A549 (cell line): ENCODE results near the gene MCAT. TPM values are rescaled to one million over a fixed set of nuclear protein-coding genes. Genes with fewer than 3 reads are reported as not detected.
A peak's percentile ranks its signal among the peaks of the same experiment; 100 is the strongest.

Experiments
- ATAC-seq, 2 experiments: fragments of 200-7000 bp in 1 of 2; fragments of >200 bp in 1 of 2; cut with Nextera tagmentation in 1 of 2; cut with Tn5 transposase in 1 of 2; 3 replicates each; pipeline versions ENCODE4 v1.8.0 to v1.9.1; 2018 to 2020; ENCODE audit warnings: mild to moderate bottlenecking in 1 of 2, moderate library complexity in 1 of 2
- CTCF ChIA-PET: fragments of 300-600 bp; sonication (Branson Sonifier 250); formaldehyde crosslinking; extraction: SDS; loops from one replicate; lab custom pipeline; 2021; ENCODE audit warnings: antibody characterized with exemption, inconsistent platforms; lab: Yijun Ruan, JAX
- POLR2A ChIA-PET: fragments of 350-600 bp; formaldehyde crosslinking; extraction: SDS; loops from one replicate; lab custom pipeline; 2021; ENCODE audit warnings: antibody characterized with exemption, inconsistent platforms; lab: Yijun Ruan, JAX
- DNase-seq, 2 experiments: peaks; one replicate each; pipeline versions ENCODE4 v3.0.0 to v3.0.0-alpha.2; 2011 to 2016; ENCODE audit warnings: low read depth in 1 of 2, low spot score in 1 of 2
- FAIRE-seq: peaks from 2 replicates; lab custom pipeline; 2011; peaks lifted over from hg19 to GRCh38; lab: Jason Lieb, UNC
- H3K27ac ChIP-seq, 2 experiments: fragments of >200 bp; sonication (Bioruptor Twin); formaldehyde crosslinking; 3 replicates each; pipeline ENCODE4 v1.5.1; 2016 to 2017
- H3K4me1 ChIP-seq: fragments of >200 bp; sonication (Bioruptor Twin); formaldehyde crosslinking; 3 replicates; pipeline ENCODE4 v1.6.1; 2016
- H3K4me2 ChIP-seq: fragments of >200 bp; sonication (Bioruptor Twin); formaldehyde crosslinking; 3 replicates; pipeline ENCODE4 v1.6.1; 2016
- H3K4me3 ChIP-seq: fragments of >200 bp; sonication (Bioruptor Twin); formaldehyde crosslinking; 3 replicates; pipeline ENCODE4 v1.5.1; 2016
- H3K9me3 ChIP-seq: fragments of >200 bp; sonication (Bioruptor Twin); formaldehyde crosslinking; 3 replicates; pipeline ENCODE4 v1.6.1; 2016
- CHD2 ChIP-seq: fragments of 150-350 bp; IDR thresholded peaks from 2 replicates; pipeline ENCODE4 v1.6.1; 2014; ENCODE audit warnings: low read length; ENCODE audit not compliant: partially characterized antibody
- GATA3 ChIP-seq: IDR thresholded peaks from 2 replicates; pipeline ENCODE4 v1.6.1; 2012; ENCODE audit warnings: borderline replicate concordance
- HOXB13 ChIP-seq: fragments of 250-450 bp; sonication (Bioruptor Pico); IDR thresholded peaks from 2 replicates; pipeline ENCODE4 v1.5.0; 2020; ENCODE audit warnings: low read depth, mild to moderate bottlenecking, moderate library complexity
- JUN ChIP-seq, 2 experiments: fragments of >200 bp; sonication (Bioruptor Twin); formaldehyde crosslinking; IDR thresholded peaks; 2 replicates in 1 of 2; 3 replicates in 1 of 2; pipeline ENCODE4 v1.6.1; 2016 to 2017
- KDM1A ChIP-seq: fragments of 200-600 bp; sonication (generic); IDR thresholded peaks from 2 replicates; pipeline ENCODE4 v1.6.1; 2016; ENCODE audit warnings: low read depth, mild to moderate bottlenecking
- KDM5A ChIP-seq: fragments of 200-600 bp; sonication (generic); IDR thresholded peaks from 2 replicates; pipeline ENCODE4 v1.6.1; 2016; ENCODE audit warnings: antibody characterized with exemption, mild to moderate bottlenecking
- MAFK ChIP-seq: fragments of 450-650 bp; IDR thresholded peaks from 2 replicates; pipeline ENCODE4 v1.6.1; 2014; ENCODE audit not compliant: partially characterized antibody
- NR3C1 ChIP-seq: fragments of >200 bp; sonication (Bioruptor Twin); formaldehyde crosslinking; IDR thresholded peaks from 3 replicates; pipeline ENCODE4 v1.6.1; 2017
- RAD21 ChIP-seq, 2 experiments: fragments of >200 bp in 1 of 2; sonication (Bioruptor Twin) in 1 of 2; formaldehyde crosslinking in 1 of 2; IDR thresholded peaks in 1 of 2; conservative IDR thresholded peaks in 1 of 2; 2 replicates in 1 of 2; 3 replicates in 1 of 2; pipeline ENCODE4 v1.6.1; 2012 to 2018; ENCODE audit warnings: inconsistent platforms in 1 of 2
- RARB ChIP-seq: fragments of 250-450 bp; sonication (Bioruptor Pico); IDR thresholded peaks from 2 replicates; pipeline ENCODE4 v1.8.0; 2021; ENCODE audit warnings: mild to moderate bottlenecking, moderate library complexity
- RFX5 ChIP-seq: fragments of 450-650 bp; IDR thresholded peaks from 2 replicates; pipeline ENCODE4 v1.7.1; 2014; ENCODE audit warnings: antibody characterized with exemption, mild to moderate bottlenecking, moderate library complexity
- RNF2 ChIP-seq: fragments of 200-600 bp; sonication (generic); IDR thresholded peaks from 2 replicates; pipeline ENCODE4 v1.6.1; 2016; ENCODE audit warnings: low read depth, mild to moderate bottlenecking, antibody characterized with exemption, moderate library complexity, borderline replicate concordance
- SMC3 ChIP-seq: fragments of >200 bp; sonication (Bioruptor Twin); formaldehyde crosslinking; IDR thresholded peaks from 3 replicates; pipeline ENCODE4 v1.6.1; 2018; ENCODE audit warnings: inconsistent platforms
- TFCP2L1 ChIP-seq: fragments of 250-450 bp; sonication (Bioruptor Pico); IDR thresholded peaks from 2 replicates; pipeline ENCODE4 v1.5.0; 2021; ENCODE audit warnings: mild to moderate bottlenecking
- ZC3H11A ChIP-seq: fragments of 450-650 bp; IDR thresholded peaks from 2 replicates; pipeline ENCODE4 v1.6.1; 2014; ENCODE audit warnings: antibody characterized with exemption, mild to moderate bottlenecking
- WGBS: methylation state at CpG from one replicate; pipeline ENCODE4 v1.1.6; 2017; ENCODE audit errors: missing lambda C conversion rate; 5-methylcytosine and 5-hydroxymethylcytosine counted together
- polyA plus RNA-seq, 4 experiments: library from polyadenylated mRNA; depleted of rRNA in 3 of 4; stranded (reverse); fragments of >200 nt; fragmentation: RNase III in 1 of 4; extraction: RNeasy Plus Mini Kit Qiagen cat#74134 plus additional on column Dnase treatment in 1 of 4; gene quantifications; 2 replicates in 3 of 4; 3 replicates in 1 of 4; pipeline ENCODE4 v1.2.3, GENCODE V29; 2011 to 2017
- TF ChIP-seq, protein P1 (sequence below): fragments of >200 bp; sonication (Bioruptor Twin); formaldehyde crosslinking; IDR thresholded peaks from 3 replicates; pipeline ENCODE4 v1.5.1; 2016
- TF ChIP-seq, protein P2 (sequence below): IDR thresholded peaks from 2 replicates; pipeline ENCODE4 v1.6.1; 2012; ENCODE audit warnings: low read depth, borderline replicate concordance
- TF ChIP-seq, protein P3 (sequence below): IDR thresholded peaks from 2 replicates; pipeline ENCODE4 v1.6.1; 2012
- TF ChIP-seq, protein P4 (sequence below): fragments of 250-450 bp; sonication (Bioruptor Pico); IDR thresholded peaks from 2 replicates; pipeline ENCODE4 v1.5.0; 2020; ENCODE audit warnings: low read depth, mild to moderate bottlenecking, moderate library complexity

The MCAT gene
- polyA plus RNA-seq, 2 of the 4 experiments (the other 2 are of a cell fraction), result 11.8 to 15.5 TPM

DNA sequence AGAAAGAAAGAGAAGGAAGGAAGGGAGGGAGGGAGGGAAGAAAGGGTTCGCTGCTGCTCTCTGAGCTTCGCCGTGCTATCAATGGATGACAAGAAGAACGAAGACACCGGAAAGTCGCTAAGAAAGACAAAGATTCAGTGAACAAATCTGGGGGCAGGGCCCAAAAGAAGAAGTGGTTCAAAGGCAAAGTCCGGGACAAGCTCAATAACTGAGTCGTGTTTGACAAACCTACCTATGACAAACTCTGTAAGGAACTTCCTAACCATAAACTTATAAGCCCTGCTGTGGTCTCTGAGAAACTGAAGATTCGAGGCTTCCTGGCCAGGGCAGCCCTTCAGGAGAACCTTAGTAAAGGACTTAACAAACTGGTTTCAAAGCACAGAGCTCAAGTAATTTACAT, 51.1 kb downstream of the MCAT start (continued):
- TF ChIP-seq, protein P1, sequence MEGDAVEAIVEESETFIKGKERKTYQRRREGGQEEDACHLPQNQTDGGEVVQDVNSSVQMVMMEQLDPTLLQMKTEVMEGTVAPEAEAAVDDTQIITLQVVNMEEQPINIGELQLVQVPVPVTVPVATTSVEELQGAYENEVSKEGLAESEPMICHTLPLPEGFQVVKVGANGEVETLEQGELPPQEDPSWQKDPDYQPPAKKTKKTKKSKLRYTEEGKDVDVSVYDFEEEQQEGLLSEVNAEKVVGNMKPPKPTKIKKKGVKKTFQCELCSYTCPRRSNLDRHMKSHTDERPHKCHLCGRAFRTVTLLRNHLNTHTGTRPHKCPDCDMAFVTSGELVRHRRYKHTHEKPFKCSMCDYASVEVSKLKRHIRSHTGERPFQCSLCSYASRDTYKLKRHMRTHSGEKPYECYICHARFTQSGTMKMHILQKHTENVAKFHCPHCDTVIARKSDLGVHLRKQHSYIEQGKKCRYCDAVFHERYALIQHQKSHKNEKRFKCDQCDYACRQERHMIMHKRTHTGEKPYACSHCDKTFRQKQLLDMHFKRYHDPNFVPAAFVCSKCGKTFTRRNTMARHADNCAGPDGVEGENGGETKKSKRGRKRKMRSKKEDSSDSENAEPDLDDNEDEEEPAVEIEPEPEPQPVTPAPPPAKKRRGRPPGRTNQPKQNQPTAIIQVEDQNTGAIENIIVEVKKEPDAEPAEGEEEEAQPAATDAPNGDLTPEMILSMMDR, result no peak
- TF ChIP-seq, protein P2, sequence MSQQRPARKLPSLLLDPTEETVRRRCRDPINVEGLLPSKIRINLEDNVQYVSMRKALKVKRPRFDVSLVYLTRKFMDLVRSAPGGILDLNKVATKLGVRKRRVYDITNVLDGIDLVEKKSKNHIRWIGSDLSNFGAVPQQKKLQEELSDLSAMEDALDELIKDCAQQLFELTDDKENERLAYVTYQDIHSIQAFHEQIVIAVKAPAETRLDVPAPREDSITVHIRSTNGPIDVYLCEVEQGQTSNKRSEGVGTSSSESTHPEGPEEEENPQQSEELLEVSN, result no peak
- TF ChIP-seq RARB (CRISPR knock-in tag) (no peak), KDM5A (no peak), RFX5 (no peak), TFCP2L1 (CRISPR knock-in tag) (no peak)

DNA sequence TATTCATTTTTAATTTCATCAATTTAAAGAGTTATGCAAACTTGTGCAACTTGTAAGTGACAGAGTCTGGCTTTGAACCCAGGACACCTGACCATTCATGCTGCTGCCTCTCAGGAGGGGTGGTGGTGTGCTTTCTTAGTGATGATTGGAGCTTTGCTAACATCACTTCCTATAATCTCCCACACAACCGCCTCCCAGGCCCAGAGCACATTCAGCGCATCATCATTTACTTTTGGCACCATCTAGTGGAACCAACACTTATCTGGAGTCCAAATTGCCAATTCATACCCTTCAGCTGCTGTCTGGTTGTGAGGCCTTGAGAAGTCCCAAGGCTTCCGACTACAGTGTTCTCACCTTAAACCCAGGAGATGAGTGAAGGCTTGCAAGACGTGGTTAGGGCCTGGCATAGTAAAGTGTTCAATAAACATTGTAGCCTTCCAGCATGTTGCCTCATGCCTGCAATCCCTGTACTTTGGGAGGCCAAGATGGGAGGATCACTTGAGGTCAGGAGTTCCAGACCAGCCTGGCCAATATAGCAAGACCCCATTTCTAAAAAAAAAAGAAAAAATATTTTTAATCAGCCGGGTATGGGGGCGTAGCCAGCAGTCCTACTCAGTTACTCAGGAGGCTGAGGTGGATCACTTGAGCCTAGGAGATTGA, 52.9 kb downstream of the MCAT start:
- CTCF ChIA-PET, result interaction anchor here (0.6 to 1.5 kb wide), 30 partner anchors 13 to 478 kb away, joined by 3 to 13 read pairs (median 3); no protein-coding TSS in a partner anchor
- Histone ChIP-seq H3K27ac (peak overlapping the region; percentile 64 to 92; a peak in 4 of 6 replicates), H3K4me3 (no peak overlapping the region; the same call in 2 of the 3 replicates), H3K4me2 (peak overlapping the region; percentile 74), H3K9me3 (no peaks in the 10 kb centered on the region), H3K4me1 (peaks cover 12% of the 10 kb centered on the region)
- 9% methylated on average over 6 of the region's 6 CpGs for WGBS
- DNase-seq, result peak; percentile 82 to 93
- ATAC-seq, result peak; percentile 74 to 75
- TF ChIP-seq, protein P2, result no peak
- TF ChIP-seq TFCP2L1 (CRISPR knock-in tag), result no peak
- no peak for TF ChIP-seq KDM1A
- no peak for TF ChIP-seq RNF2
- no peak for TF ChIP-seq CHD2
- TF ChIP-seq, protein P3, sequence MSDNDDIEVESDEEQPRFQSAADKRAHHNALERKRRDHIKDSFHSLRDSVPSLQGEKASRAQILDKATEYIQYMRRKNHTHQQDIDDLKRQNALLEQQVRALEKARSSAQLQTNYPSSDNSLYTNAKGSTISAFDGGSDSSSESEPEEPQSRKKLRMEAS, result no peak
- TF ChIP-seq JUN (IDR thresholded peaks at IDR 0.05), result no peak
- TF ChIP-seq, protein P4, sequence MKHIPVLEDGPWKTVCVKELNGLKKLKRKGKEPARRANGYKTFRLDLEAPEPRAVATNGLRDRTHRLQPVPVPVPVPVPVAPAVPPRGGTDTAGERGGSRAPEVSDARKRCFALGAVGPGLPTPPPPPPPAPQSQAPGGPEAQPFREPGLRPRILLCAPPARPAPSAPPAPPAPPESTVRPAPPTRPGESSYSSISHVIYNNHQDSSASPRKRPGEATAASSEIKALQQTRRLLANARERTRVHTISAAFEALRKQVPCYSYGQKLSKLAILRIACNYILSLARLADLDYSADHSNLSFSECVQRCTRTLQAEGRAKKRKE (CRISPR knock-in tag), result no peak
- TF ChIP-seq, protein P1, result peak; percentile 71
- peak; percentile 35 for TF ChIP-seq MAFK
- TF ChIP-seq GATA3, result no peak
- no peak for TF ChIP-seq HOXB13
- TF ChIP-seq ZC3H11A, result no peak
- peak; percentile 83 to 88 for TF ChIP-seq RAD21 (conservative IDR thresholded peaks at IDR 0.05 in 1 of 2, IDR thresholded peaks at IDR 0.05 in 1 of 2)
- TF ChIP-seq RFX5, result no peak
- TF ChIP-seq NR3C1, result no peak
- TF ChIP-seq SMC3, result peak; percentile 61
- FAIRE-seq, result peak; percentile 67
- POLR2A ChIA-PET, result interaction anchor here (0.6 to 1.0 kb wide), 4 partner anchors 100 to 475 kb away, joined by 3 to 5 read pairs (median 3); partner anchors contain the start of gene POLDIP3
